ENCODE results near the gene COG1. TPM values are rescaled to one million over a fixed set of nuclear protein-coding genes. Genes with fewer than 3 reads are reported as not detected.

Gene COG1
- total and polyA plus RNA-seq, 7 donors: 17.5 to 33.5 (median 19.2) TPM

GRCh38 chr17:73157521-73157890 lies 35.3 kb upstream of the COG1 start:
- peaks cover 0 to 4% (median 2%) of the 10 kb centered on the region in 4 donors for H3K4me1 ChIP-seq
- intact Hi-C loops (cut with DNase I): no loop called here
- TF ChIP-seq POLR2AphosphoS5 (IDR thresholded peaks at IDR 0.05) (no peak), POLR2A (IDR thresholded peaks at IDR 0.05) (no peak), CTCF (IDR thresholded peaks at IDR 0.05) (no peak), EP300 (IDR thresholded peaks at IDR 0.05) (no peak)
- H3K36me3 ChIP-seq: no peaks in the 10 kb centered on the region
- H3K9me3 ChIP-seq: no peaks in the 10 kb centered on the region
- H3K4me3 ChIP-seq: no peak overlapping the region
- H3K27ac ChIP-seq: no peak overlapping the region
- WGBS, 2 donors: 69 to 75% methylated on average over 5 of the region's 5 CpGs
- DNase-seq: no peak
- peaks cover 0 to 15% (median 0%) of the 10 kb centered on the region in 3 donors for H3K27me3 ChIP-seq

- peaks cover 0 to 20% (median 0%) of the 10 kb centered on the region in 3 donors for H3K27me3 ChIP-seq
- TF ChIP-seq CTCF (IDR thresholded peaks at IDR 0.05) (no peak), POLR2A (IDR thresholded peaks at IDR 0.05) (no peak), POLR2AphosphoS5 (IDR thresholded peaks at IDR 0.05) (no peak), EP300 (IDR thresholded peaks at IDR 0.05) (no peak)
- H3K9me3 ChIP-seq: no peaks in the 10 kb centered on the region
- no peak overlapping the region for H3K27ac ChIP-seq
- no peak for DNase-seq
- 84 to 90% methylated on average over 2 of the region's 2 CpGs for WGBS, 2 donors
- intact Hi-C loops (cut with DNase I): no loop called here
- H3K36me3 ChIP-seq: no peaks in the 10 kb centered on the region
- peaks cover 0 to 4% (median 2%) of the 10 kb centered on the region in 4 donors for H3K4me1 ChIP-seq
- no peak overlapping the region for H3K4me3 ChIP-seq
These were observed 34.7 kb upstream of the COG1 start for GRCh38 chr17:73158133-73158532.

GRCh38 chr17:73160980-73161630 lies 31.8 kb upstream of the COG1 start:
- H3K27me3 ChIP-seq: peaks cover 4 to 50% (median 20%) of the 10 kb centered on the region in 3 donors
- no peaks in the 10 kb centered on the region for H3K36me3 ChIP-seq

GRCh38 chr17:73163043-73163442 lies 29.8 kb upstream of the COG1 start:
- intact Hi-C loops (cut with DNase I): no loop called here
- TF ChIP-seq CTCF (IDR thresholded peaks at IDR 0.05) (no peak), POLR2AphosphoS5 (IDR thresholded peaks at IDR 0.05) (no peak), POLR2A (IDR thresholded peaks at IDR 0.05) (no peak), EP300 (IDR thresholded peaks at IDR 0.05) (no peak)
- no peaks in the 10 kb centered on the region for H3K36me3 ChIP-seq
- no peaks in the 10 kb centered on the region for H3K9me3 ChIP-seq
- 28 to 57% methylated on average over 8 of the region's 8 CpGs for WGBS, 2 donors
- no peak overlapping the region for H3K4me3 ChIP-seq
- peaks cover 0 to 28% (median 22%) of the 10 kb centered on the region in 4 donors for H3K4me1 ChIP-seq
- H3K27me3 ChIP-seq: peaks cover 9 to 69% (median 31%) of the 10 kb centered on the region in 3 donors
- DNase-seq: no peak
- H3K27ac ChIP-seq: no peak overlapping the region

More at GRCh38 chr17:73160980-73161630, 31.8 kb upstream of the COG1 start:
- no peak overlapping the region for H3K4me3 ChIP-seq
- peaks cover 0 to 22% (median 20%) of the 10 kb centered on the region in 4 donors for H3K4me1 ChIP-seq
- no peaks in the 10 kb centered on the region for H3K9me3 ChIP-seq
- no peak overlapping the region for H3K27ac ChIP-seq
- WGBS, 2 donors: 22 to 37% methylated on average over 3 of the region's 3 CpGs
- DNase-seq: no peak
- intact Hi-C loops (cut with DNase I): no loop called here
- TF ChIP-seq POLR2A (IDR thresholded peaks at IDR 0.05) (no peak), EP300 (IDR thresholded peaks at IDR 0.05) (no peak), POLR2AphosphoS5 (IDR thresholded peaks at IDR 0.05) (no peak), CTCF (IDR thresholded peaks at IDR 0.05) (no peak)

Measured in sigmoid colon (tissue), 7 donors.